ENCODE measurements around the gene WWOX. TPM values are rescaled to one million over a fixed set of nuclear protein-coding genes. Genes with fewer than 3 reads are reported as not detected.

The WWOX gene
- total RNA-seq, 3 donors from 2014 or later (not counting 1 experiment from before 2014, with no cell fraction given) = 21.0 to 29.8 (median 27.0) TPM

DNA sequence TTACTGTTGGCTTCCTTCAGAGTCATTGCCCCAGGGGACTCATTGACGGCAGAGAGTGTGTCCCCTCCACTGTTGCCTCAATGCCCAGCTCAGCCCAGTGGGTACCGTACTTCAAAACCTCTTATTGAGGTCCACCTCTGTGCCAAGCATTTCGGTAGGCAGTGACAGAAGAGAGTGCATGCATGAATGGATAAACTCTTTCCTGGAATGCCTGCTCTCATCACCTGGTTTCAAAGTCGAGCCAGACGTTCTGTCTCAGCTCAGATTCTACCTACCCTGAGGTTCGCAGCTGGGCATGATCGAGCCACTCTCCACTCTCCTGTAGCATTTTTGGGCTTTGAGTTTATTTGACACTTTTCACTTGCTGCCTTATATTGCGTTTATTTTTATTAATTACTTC lies 854.1 kb downstream of the WWOX start:
- no peak for DNase-seq
- TF ChIP-seq, protein P1, sequence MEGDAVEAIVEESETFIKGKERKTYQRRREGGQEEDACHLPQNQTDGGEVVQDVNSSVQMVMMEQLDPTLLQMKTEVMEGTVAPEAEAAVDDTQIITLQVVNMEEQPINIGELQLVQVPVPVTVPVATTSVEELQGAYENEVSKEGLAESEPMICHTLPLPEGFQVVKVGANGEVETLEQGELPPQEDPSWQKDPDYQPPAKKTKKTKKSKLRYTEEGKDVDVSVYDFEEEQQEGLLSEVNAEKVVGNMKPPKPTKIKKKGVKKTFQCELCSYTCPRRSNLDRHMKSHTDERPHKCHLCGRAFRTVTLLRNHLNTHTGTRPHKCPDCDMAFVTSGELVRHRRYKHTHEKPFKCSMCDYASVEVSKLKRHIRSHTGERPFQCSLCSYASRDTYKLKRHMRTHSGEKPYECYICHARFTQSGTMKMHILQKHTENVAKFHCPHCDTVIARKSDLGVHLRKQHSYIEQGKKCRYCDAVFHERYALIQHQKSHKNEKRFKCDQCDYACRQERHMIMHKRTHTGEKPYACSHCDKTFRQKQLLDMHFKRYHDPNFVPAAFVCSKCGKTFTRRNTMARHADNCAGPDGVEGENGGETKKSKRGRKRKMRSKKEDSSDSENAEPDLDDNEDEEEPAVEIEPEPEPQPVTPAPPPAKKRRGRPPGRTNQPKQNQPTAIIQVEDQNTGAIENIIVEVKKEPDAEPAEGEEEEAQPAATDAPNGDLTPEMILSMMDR (IDR thresholded peaks at IDR 0.05) = no peak
- no peaks in the 10 kb centered on the region for H3K36me3 ChIP-seq (ENCODE audit: control insufficient read depth, insufficient read depth, low read length)
- Mint-ChIP-seq H3K4me3 (no peak overlapping the region), H3K36me3 (no peaks in the 10 kb centered on the region), H3K4me1 (no peaks in the 10 kb centered on the region), H3K9me3 (no peaks in the 10 kb centered on the region), H3K27me3 (ENCODE audit: low read depth in 2 of 2) (peaks cover 0 to 4% of the 10 kb centered on the region in 2 donors), H3K27ac (no peak overlapping the region)
- intact Hi-C loops (cut with micrococcal nuclease) = no loop called here
- no peaks in the 10 kb centered on the region for H3K9me3 ChIP-seq (ENCODE audit: control insufficient read depth, insufficient read depth, low read length)
- WGBS (ENCODE audit: insufficient coverage) = 93% methylated on average over 8 of the region's 8 CpGs
- H3K4me3 ChIP-seq (ENCODE audit: low read length) = no peak overlapping the region
- H3K27me3 ChIP-seq (ENCODE audit: control insufficient read depth, insufficient read depth, low read length) = no peaks in the 10 kb centered on the region
- no peak for ATAC-seq
- H3K4me1 ChIP-seq (ENCODE audit: control insufficient read depth, insufficient read depth, low read length) = no peaks in the 10 kb centered on the region
- H3K27ac ChIP-seq (ENCODE audit: low read length) = no peak overlapping the region

DNA sequence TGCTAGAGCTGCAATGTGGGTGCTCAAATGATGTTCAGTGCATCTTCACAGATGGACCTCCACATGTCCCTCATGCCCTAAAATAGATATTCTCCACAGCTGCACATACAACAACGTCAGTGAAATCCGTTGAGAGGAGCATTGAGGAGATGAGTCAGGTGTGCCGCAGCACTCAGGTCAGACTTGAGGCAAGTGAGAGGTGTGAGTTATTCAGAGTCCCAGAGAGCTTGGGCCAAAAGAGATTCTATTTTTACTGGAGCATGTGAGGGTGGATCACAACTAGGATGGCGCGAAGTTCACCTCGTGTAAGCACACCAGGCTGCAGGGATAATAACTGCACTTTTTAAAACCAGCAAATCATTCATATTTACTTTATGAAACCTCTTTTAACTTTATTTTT lies 855.8 kb downstream of the WWOX start:
- Mint-ChIP-seq H3K4me1 (no peaks in the 10 kb centered on the region), H3K36me3 (no peaks in the 10 kb centered on the region), H3K27ac (no peak overlapping the region), H3K27me3 (ENCODE audit: low read depth in 2 of 2) (peaks cover 0 to 4% of the 10 kb centered on the region in 2 donors), H3K4me3 (no peak overlapping the region), H3K9me3 (no peaks in the 10 kb centered on the region)
- 94% methylated on average over 3 of the region's 6 CpGs for WGBS (ENCODE audit: insufficient coverage)
- TF ChIP-seq, protein P1 (IDR thresholded peaks at IDR 0.05) = no peak
- Histone ChIP-seq H3K4me1 (ENCODE audit: control insufficient read depth, insufficient read depth, low read length) (no peaks in the 10 kb centered on the region), H3K27ac (ENCODE audit: low read length) (no peak overlapping the region), H3K4me3 (ENCODE audit: low read length) (no peak overlapping the region), H3K36me3 (ENCODE audit: control insufficient read depth, insufficient read depth, low read length) (no peaks in the 10 kb centered on the region), H3K27me3 (ENCODE audit: control insufficient read depth, insufficient read depth, low read length) (no peaks in the 10 kb centered on the region), H3K9me3 (ENCODE audit: control insufficient read depth, insufficient read depth, low read length) (no peaks in the 10 kb centered on the region)
- intact Hi-C loops (cut with micrococcal nuclease) = no loop called here
- DNase-seq (no peak), ATAC-seq (no peak)

DNA sequence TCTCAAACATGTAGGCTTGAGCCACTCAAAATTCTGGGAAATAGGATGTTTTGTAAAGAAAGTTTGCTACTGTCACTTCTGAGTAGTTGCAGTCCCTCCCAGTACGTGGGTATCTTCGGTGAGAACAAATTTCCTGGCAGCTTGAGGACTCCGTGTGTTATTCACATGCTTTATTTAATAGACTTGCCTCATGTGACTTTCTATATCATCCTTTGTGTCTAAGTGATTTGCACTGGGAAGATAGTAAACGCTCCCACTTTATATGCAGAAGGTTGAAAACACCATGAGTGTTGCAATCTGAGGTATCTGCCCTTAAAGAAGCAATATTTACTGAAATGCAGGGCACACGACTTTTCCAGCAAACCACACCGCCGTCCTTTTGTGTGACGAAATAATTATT lies 857.4 kb downstream of the WWOX start:
- intact Hi-C loops (cut with micrococcal nuclease) = no loop called here
- no peaks in the 10 kb centered on the region for H3K9me3 Mint-ChIP-seq

More for the DNA sequence above, 857.4 kb downstream of the WWOX start:
- no peaks in the 10 kb centered on the region for H3K4me1 Mint-ChIP-seq
- Histone ChIP-seq H3K27me3 (ENCODE audit: control insufficient read depth, insufficient read depth, low read length) (no peaks in the 10 kb centered on the region), H3K4me3 (ENCODE audit: low read length) (no peak overlapping the region), H3K36me3 (ENCODE audit: control insufficient read depth, insufficient read depth, low read length) (no peaks in the 10 kb centered on the region), H3K4me1 (ENCODE audit: control insufficient read depth, insufficient read depth, low read length) (peaks cover 2% of the 10 kb centered on the region), H3K9me3 (ENCODE audit: control insufficient read depth, insufficient read depth, low read length) (no peaks in the 10 kb centered on the region), H3K27ac (ENCODE audit: low read length) (no peak overlapping the region)
- no peaks in the 10 kb centered on the region for H3K36me3 Mint-ChIP-seq
- H3K4me3 Mint-ChIP-seq = no peak overlapping the region
- peaks cover 0 to 4% of the 10 kb centered on the region in 2 donors for H3K27me3 Mint-ChIP-seq (ENCODE audit: low read depth in 2 of 2)
- 91% methylated on average over 8 of the region's 8 CpGs for WGBS (ENCODE audit: insufficient coverage)
- H3K27ac Mint-ChIP-seq = no peak overlapping the region
- no peak for ATAC-seq
- TF ChIP-seq, protein P1 (IDR thresholded peaks at IDR 0.05) = no peak
- no peak for DNase-seq

All from natural killer cell (primary cell).